Thoracic aorta (tissue), 2 donors: Measurements from ENCODE around the gene TRIM40. TPM values are rescaled to one million over a fixed set of nuclear protein-coding genes. Genes with fewer than 3 reads are reported as not detected.

Experiments
- ATAC-seq: fragments of 150-250 bp; one replicate; pipeline ENCODE4 v1.8.0; 2017; ENCODE audit warnings: low read depth; ENCODE audit not compliant: insufficient number of reproducible peaks, low FRiP score
- DNase-seq: peaks from one replicate; pipeline ENCODE4 v3.0.0-alpha.2; 2020; ENCODE audit warnings: low spot score
- H3K27ac ChIP-seq, 2 donors: fragments of 200-600 bp; sonication (generic); 1 replicate in 1 of 2; 2 replicates in 1 of 2; pipeline ENCODE4 v1.5.1; 2016; ENCODE audit warnings: mild to moderate bottlenecking in 2 of 2, moderate library complexity in 2 of 2
- H3K27me3 ChIP-seq: fragments of 200-600 bp; sonication (generic); replicated peaks from 2 replicates; pipeline ENCODE4 v1.6.0; 2016; ENCODE audit warnings: mild to moderate bottlenecking; ENCODE audit not compliant: insufficient read depth
- H3K36me3 ChIP-seq: fragments of 200-600 bp; sonication (generic); one replicate; pipeline ENCODE4 v1.5.1; 2016
- H3K4me1 ChIP-seq, 2 donors: fragments of 200-600 bp; sonication (generic); 1 replicate in 1 of 2; 2 replicates in 1 of 2; pipeline versions ENCODE4 v1.5.1 to v1.6.0; 2016; ENCODE audit warnings: low read depth in 2 of 2, mild to moderate bottlenecking in 1 of 2; ENCODE audit not compliant: control insufficient read depth in 1 of 2
- H3K4me3 ChIP-seq: fragments of 200-600 bp; sonication (generic); 2 replicates; pipeline ENCODE4 v1.5.1; 2016; ENCODE audit warnings: mild to moderate bottlenecking
- H3K9me3 ChIP-seq: fragments of 200-600 bp; sonication (generic); 2 replicates; pipeline ENCODE4 v1.5.1; 2016
- CTCF ChIP-seq: fragments of 200-600 bp; sonication (generic); IDR thresholded peaks from one replicate; pipeline ENCODE4 v1.5.1; 2019; ENCODE audit warnings: antibody characterized with exemption
- total RNA-seq, 2 donors: library from RNA; depleted of rRNA; stranded (reverse); fragments of >200 nt; gene quantifications; one replicate each; pipeline versions ENCODE4 v1.1.0 to v1.2.3, GENCODE V29; 2016

Gene TRIM40
- total RNA-seq, 2 donors from 2014 or later: not detected

DNA sequence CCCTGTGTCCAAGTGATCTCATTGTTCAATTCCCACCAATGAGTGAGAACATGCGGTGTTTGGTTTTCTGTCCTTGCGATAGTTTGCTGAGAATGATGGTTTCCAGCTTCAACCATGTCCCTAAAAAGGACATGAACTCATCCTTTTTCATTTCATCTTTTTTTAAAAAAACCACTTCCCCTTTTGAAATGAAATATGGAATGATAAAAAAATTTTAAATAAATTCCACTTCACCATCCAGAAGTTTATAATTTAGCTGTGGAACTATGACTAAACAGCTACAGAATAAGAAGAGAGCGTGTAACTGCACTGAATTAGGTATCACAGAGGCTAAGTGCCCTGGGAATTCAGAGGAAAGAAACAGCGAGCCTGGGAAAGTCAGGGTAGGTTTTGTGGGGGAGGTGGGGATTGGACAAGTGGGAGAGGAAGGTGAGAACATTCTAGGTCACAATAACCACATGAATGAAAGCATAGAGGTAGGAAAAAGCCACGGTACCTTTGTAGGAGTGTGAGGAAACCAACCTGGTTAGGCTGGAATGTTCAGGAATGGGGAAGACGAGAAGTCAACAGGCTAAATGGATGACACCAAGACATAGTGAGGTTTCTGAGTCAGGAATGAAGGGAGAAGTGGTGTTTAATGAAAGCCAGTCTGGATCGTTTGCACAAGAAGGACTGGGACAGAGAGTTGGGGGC is 14.1 kb downstream of the TRIM40 start:
- ATAC-seq: no peak
- Histone ChIP-seq H3K9me3 (no peaks in the 10 kb centered on the region), H3K36me3 (no peaks in the 10 kb centered on the region), H3K4me3 (no peak overlapping the region), H3K27ac (no peak overlapping the region), H3K4me1 (no peaks in the 10 kb centered on the region), H3K27me3 (no peaks in the 10 kb centered on the region)
- no peak for DNase-seq
- TF ChIP-seq CTCF: no peak

- no peak for ATAC-seq
Measured at GRCh38 chr6:30150671-30151395, 14.9 kb downstream of the TRIM40 start.

DNA sequence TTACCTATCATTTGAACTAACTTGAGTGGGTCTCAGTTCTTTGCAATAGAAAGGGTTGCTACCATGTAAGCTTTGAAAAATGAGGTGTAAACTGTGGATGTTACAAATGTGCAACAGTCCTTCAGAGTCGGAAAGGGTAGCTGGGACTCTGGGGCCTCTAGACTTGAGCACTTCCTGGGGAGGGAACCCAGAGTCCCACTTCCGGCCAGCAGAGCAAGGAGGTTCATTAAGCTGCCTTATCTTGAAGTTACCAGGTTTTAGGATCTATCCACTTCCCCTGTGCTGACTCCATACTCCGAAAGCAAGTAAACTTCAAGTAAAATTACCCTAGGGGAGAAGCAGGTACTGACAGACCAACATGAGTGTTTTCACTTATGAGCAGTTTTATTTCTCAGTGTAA is 15.6 kb downstream of the TRIM40 start:
- ATAC-seq (no peak), DNase-seq (no peak)
- Histone ChIP-seq H3K27ac (no peak overlapping the region), H3K27me3 (no peaks in the 10 kb centered on the region), H3K4me3 (no peak overlapping the region), H3K4me1 (no peaks in the 10 kb centered on the region), H3K36me3 (no peaks in the 10 kb centered on the region), H3K9me3 (no peaks in the 10 kb centered on the region)
- no peak for TF ChIP-seq CTCF

More at GRCh38 chr6:30150671-30151395, 14.9 kb downstream of the TRIM40 start:
- no peak overlapping the region for H3K4me3 ChIP-seq
- H3K27ac ChIP-seq: no peak overlapping the region
- no peak for TF ChIP-seq CTCF
- H3K27me3 ChIP-seq: no peaks in the 10 kb centered on the region
- no peaks in the 10 kb centered on the region for H3K4me1 ChIP-seq
- H3K9me3 ChIP-seq: no peaks in the 10 kb centered on the region
- no peaks in the 10 kb centered on the region for H3K36me3 ChIP-seq
- DNase-seq: no peak

DNA sequence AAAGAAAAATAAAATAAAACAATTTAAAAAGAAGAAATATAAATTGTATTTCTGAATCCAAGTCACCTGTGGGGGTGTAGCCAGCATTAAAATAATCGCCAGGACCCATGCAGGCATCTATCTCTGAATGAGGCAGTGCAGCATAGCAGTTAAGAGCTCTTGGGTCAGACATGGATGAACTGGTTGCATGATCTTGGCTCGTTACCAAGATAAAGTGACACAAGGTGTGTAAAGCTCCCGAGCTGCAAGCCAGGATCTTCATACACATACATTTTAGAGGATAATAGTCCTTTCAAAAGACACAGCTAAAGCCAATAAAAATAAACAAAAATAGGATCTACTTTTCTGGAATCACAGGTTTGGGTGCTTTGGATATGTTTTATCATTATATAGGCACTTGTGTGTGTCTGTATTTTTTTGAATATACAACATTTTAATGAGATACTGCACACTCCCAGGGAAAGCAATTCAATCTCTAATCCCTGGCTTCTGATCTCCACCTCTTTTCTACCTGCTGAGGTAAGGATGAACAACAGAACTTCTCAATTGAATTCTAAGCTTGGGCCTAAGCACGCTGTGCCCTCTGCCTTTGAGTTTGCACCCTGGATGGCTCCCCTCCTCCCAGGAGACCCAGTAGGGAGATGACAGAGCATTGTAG is 16.2 kb downstream of the TRIM40 start:
- ATAC-seq: no peak
- H3K4me3 ChIP-seq: no peak overlapping the region
- H3K27ac ChIP-seq: no peak overlapping the region
- no peak for DNase-seq
- no peaks in the 10 kb centered on the region for H3K4me1 ChIP-seq
- no peak for TF ChIP-seq CTCF
- H3K9me3 ChIP-seq: no peaks in the 10 kb centered on the region
- H3K36me3 ChIP-seq: no peaks in the 10 kb centered on the region
- no peaks in the 10 kb centered on the region for H3K27me3 ChIP-seq

- ATAC-seq (no peak), DNase-seq (no peak)
- Histone ChIP-seq H3K36me3 (no peaks in the 10 kb centered on the region), H3K4me3 (no peak overlapping the region), H3K4me1 (no peaks in the 10 kb centered on the region), H3K27ac (no peak overlapping the region), H3K9me3 (no peaks in the 10 kb centered on the region), H3K27me3 (no peaks in the 10 kb centered on the region)
- TF ChIP-seq CTCF: no peak
Measured at GRCh38 chr6:30152910-30153610, 17.1 kb downstream of the TRIM40 start.
